H9 (cell line): ENCODE results near the gene ARHGEF12. TPM values are rescaled to one million over a fixed set of nuclear protein-coding genes. Genes with fewer than 3 reads are reported as not detected.

Experiments used
- DNase-seq: peaks from one replicate; pipeline ENCODE4 v3.0.0-alpha.2; 2017
- H2AFZ ChIP-seq: one replicate; pipeline ENCODE4 v1.6.1; 2013; ENCODE audit warnings: mild to moderate bottlenecking, low read length, control low read depth, moderate library complexity
- H2AK5ac ChIP-seq: 2 replicates; pipeline ENCODE4 v1.6.1; 2013; ENCODE audit warnings: low read length, control low read depth, mixed read lengths; ENCODE audit not compliant: insufficient read length
- H2BK120ac ChIP-seq: one replicate; pipeline ENCODE4 v1.6.1; 2013; ENCODE audit warnings: low read depth, mild to moderate bottlenecking, low read length, control low read depth, inconsistent platforms; ENCODE audit not compliant: poor library complexity, severe bottlenecking
- H2BK12ac ChIP-seq: 2 replicates; pipeline ENCODE4 v1.6.1; 2013; ENCODE audit warnings: low read length, control low read depth, mixed read lengths, low read depth; ENCODE audit not compliant: insufficient read length
- H2BK15ac ChIP-seq: 2 replicates; pipeline ENCODE4 v1.6.1; 2013; ENCODE audit warnings: low read depth, low read length, control low read depth
- H2BK20ac ChIP-seq: one replicate; pipeline ENCODE4 v1.6.1; 2013; ENCODE audit warnings: low read depth, mild to moderate bottlenecking, low read length, control low read depth, inconsistent platforms; ENCODE audit not compliant: poor library complexity, severe bottlenecking
- H2BK5ac ChIP-seq: 2 replicates; pipeline ENCODE4 v1.6.1; 2013; ENCODE audit warnings: low read length, control low read depth, mixed read lengths; ENCODE audit not compliant: insufficient read length
- H3K14ac ChIP-seq: 2 replicates; pipeline ENCODE4 v1.6.1; 2013; ENCODE audit warnings: low read length, control low read depth; ENCODE audit not compliant: insufficient read depth
- H3K18ac ChIP-seq: 2 replicates; pipeline ENCODE4 v1.6.1; 2013; ENCODE audit warnings: low read depth, mild to moderate bottlenecking, mixed read lengths, low read length, control low read depth; ENCODE audit not compliant: insufficient read length
- H3K23ac ChIP-seq: 2 replicates; pipeline ENCODE4 v1.6.1; 2013; ENCODE audit warnings: low read length, control low read depth, mixed read lengths, low read depth; ENCODE audit not compliant: insufficient read length
- H3K23me2 ChIP-seq: 2 replicates; pipeline ENCODE4 v1.6.1; 2013; ENCODE audit warnings: low read depth, mild to moderate bottlenecking, mixed read lengths, low read length, control low read depth; ENCODE audit not compliant: insufficient read length, poor library complexity, severe bottlenecking
- H3K27ac ChIP-seq: 2 replicates; pipeline ENCODE4 v1.5.1; 2013; ENCODE audit warnings: low read length, control low read depth, mixed read lengths, low read depth; ENCODE audit not compliant: insufficient read length
- H3K27me3 ChIP-seq: 2 replicates; pipeline ENCODE4 v1.6.1; 2013; ENCODE audit warnings: low read length, control low read depth, inconsistent platforms; ENCODE audit not compliant: insufficient read depth
- H3K4ac ChIP-seq: 2 replicates; pipeline ENCODE4 v1.6.1; 2013; ENCODE audit warnings: low read depth, mild to moderate bottlenecking, control low read depth, inconsistent platforms, low read length, moderate library complexity
- H3K4me1 ChIP-seq: 2 replicates; pipeline ENCODE4 v1.6.1; 2013; ENCODE audit warnings: low read length, control low read depth, inconsistent platforms; ENCODE audit not compliant: insufficient read depth
- H3K4me2 ChIP-seq: 2 replicates; pipeline ENCODE4 v1.6.1; 2013; ENCODE audit warnings: low read length, control low read depth, mixed read lengths; ENCODE audit not compliant: insufficient read length, insufficient read depth
- H3K56ac ChIP-seq: 2 replicates; pipeline ENCODE4 v1.6.1; 2013; ENCODE audit warnings: low read depth, mild to moderate bottlenecking, mixed read lengths, low read length, control low read depth; ENCODE audit not compliant: insufficient read length
- H3K79me1 ChIP-seq: 2 replicates; pipeline ENCODE4 v1.6.1; 2013; ENCODE audit warnings: low read depth, mild to moderate bottlenecking, moderate library complexity, low read length, control low read depth, inconsistent platforms; ENCODE audit not compliant: insufficient read depth, poor library complexity, severe bottlenecking
- H3K79me2 ChIP-seq: 2 replicates; pipeline ENCODE4 v1.6.1; 2013; ENCODE audit warnings: low read length, control low read depth, inconsistent platforms; ENCODE audit not compliant: insufficient read depth
- H3K9ac ChIP-seq: 2 replicates; pipeline ENCODE4 v1.6.1; 2013; ENCODE audit warnings: low read length, control low read depth, mixed read lengths; ENCODE audit not compliant: insufficient read length; ENCODE audit errors: extremely low read depth
- H3K9me3 ChIP-seq: one replicate; pipeline ENCODE4 v1.6.1; 2013; ENCODE audit warnings: low read depth, low read length, inconsistent platforms; ENCODE audit not compliant: control insufficient read depth
- H3T11ph ChIP-seq: one replicate; pipeline ENCODE4 v1.6.1; 2013; ENCODE audit warnings: mild to moderate bottlenecking, low read length, control low read depth, inconsistent platforms
- H4K20me1 ChIP-seq: one replicate; pipeline ENCODE4 v1.6.1; 2013; ENCODE audit not compliant: control insufficient read depth, insufficient read length, insufficient read depth
- H4K5ac ChIP-seq: 2 replicates; pipeline ENCODE4 v1.6.1; 2013; ENCODE audit warnings: low read depth, mild to moderate bottlenecking, mixed read lengths, low read length, control low read depth; ENCODE audit not compliant: insufficient read length
- H4K8ac ChIP-seq: replicated peaks from 2 replicates; pipeline ENCODE4 v1.6.1; 2013; ENCODE audit warnings: low read length, control low read depth, mixed read lengths, low read depth; ENCODE audit not compliant: insufficient read length
- H4K91ac ChIP-seq: 2 replicates; pipeline ENCODE4 v1.6.1; 2013; ENCODE audit warnings: low read depth, mild to moderate bottlenecking, moderate library complexity, mixed read lengths, low read length, control low read depth; ENCODE audit not compliant: insufficient read length
- H3K27ac Mint-ChIP-seq, 3 experiments: 2 replicates in 2 of 3; 3 replicates in 1 of 3; pipeline ENCODE4 v1.8.0; 2020 to 2021; ENCODE audit warnings: mixed read lengths in 3 of 3, mild to moderate bottlenecking in 1 of 3, moderate library complexity in 1 of 3
- H3K27me3 Mint-ChIP-seq: 2 replicates; pipeline ENCODE4 v1.8.0; 2021; ENCODE audit warnings: low read depth, mild to moderate bottlenecking, moderate library complexity, mixed read lengths
- H3K36me3 Mint-ChIP-seq, 3 experiments: 2 replicates in 2 of 3; 3 replicates in 1 of 3; pipeline ENCODE4 v1.8.0; 2020 to 2021; ENCODE audit warnings: low read depth in 3 of 3, mixed read lengths in 3 of 3; ENCODE audit not compliant: insufficient read depth in 1 of 3
- H3K4me1 Mint-ChIP-seq, 2 experiments: 2 replicates each; pipeline ENCODE4 v1.8.0; 2020; ENCODE audit warnings: mixed read lengths in 2 of 2
- H3K4me3 Mint-ChIP-seq, 2 experiments: 2 replicates in 1 of 2; 3 replicates in 1 of 2; pipeline ENCODE4 v1.8.0; 2020 to 2021; ENCODE audit warnings: mild to moderate bottlenecking in 2 of 2, mixed read lengths in 2 of 2, moderate library complexity in 1 of 2
- H3K9me3 Mint-ChIP-seq, 2 experiments: 2 replicates in 1 of 2; 3 replicates in 1 of 2; pipeline ENCODE4 v1.8.0; 2020; ENCODE audit warnings: mild to moderate bottlenecking in 2 of 2, mixed read lengths in 2 of 2, moderate library complexity in 1 of 2
- CTCF ChIP-seq: fragments of 200-600 bp; sonication (generic); conservative IDR thresholded peaks from 3 replicates; pipeline ENCODE4 v1.8.0; 2021; ENCODE audit warnings: antibody characterized with exemption, mild to moderate bottlenecking
- WGBS: extraction: QIAGEN DNeasy Blood & Tissue Kit; methylation state at CpG from one replicate; pipeline ENCODE4 v1.1.7; 2013; ENCODE audit warnings: missing lambda C conversion rate, low lambda C conversion rate, mixed read lengths; ENCODE audit not compliant: insufficient read length; ENCODE audit errors: extremely low coverage; 5-methylcytosine and 5-hydroxymethylcytosine counted together
- total RNA-seq: library from RNA; stranded (reverse); gene quantifications from 2 replicates; pipeline ENCODE4 v1.2.1, GENCODE V29; 2021

The ARHGEF12 gene
- total RNA-seq, 1 experiment from 2014 or later: 27.0 TPM

DNA sequence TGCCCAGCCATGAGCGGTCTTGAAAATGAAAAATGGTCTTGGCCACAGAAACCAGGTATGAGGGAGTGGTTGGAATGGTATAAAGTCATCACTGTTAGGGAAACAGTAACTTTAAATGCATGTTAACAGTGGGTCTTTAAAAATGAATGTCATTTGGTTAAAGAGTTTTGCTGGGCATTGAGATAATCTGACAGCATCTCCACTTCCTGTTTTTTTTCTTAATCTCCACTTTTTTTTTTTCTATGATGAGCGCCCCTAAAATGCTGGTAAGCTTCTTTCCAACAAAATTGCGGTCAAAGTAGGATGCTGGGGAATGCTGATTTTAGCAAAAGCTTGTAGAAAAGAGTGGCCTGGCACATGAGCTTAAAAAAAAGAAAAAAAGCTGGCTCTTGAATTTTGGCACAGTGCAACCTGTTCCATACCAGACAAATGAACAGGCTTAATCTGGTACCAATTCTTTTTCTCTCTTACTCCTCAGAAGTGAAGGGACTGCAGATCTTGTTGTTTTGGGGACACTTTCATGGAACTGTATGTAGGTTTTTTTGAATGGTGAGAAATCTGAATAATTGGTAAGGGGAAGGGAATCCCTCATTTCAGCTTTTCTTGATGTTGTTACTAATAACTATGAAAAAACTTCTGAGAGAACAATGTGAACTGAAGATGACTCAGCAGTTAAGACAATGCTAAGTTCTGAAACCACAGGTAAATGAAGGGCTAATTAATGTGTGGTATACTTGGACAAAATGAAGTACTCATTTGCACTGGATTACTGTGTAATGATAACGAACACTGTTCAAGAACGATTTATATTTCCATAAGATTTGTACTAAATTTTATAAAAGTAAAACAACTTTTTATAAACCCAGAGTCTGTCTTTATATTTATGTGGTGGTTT is 3.1 kb upstream of the ARHGEF12 start:
- H3K4me2 ChIP-seq: no peak overlapping the region
- no peak overlapping the region for H3K27ac ChIP-seq
- TF ChIP-seq CTCF: no peak
- H3K23me2 ChIP-seq: peaks cover 17% of the 10 kb centered on the region
- WGBS: no CpG with 5 or more reads among the region's 5 CpGs
- H2AK5ac ChIP-seq: no peak overlapping the region
- H3K79me1 ChIP-seq: no peaks in the 10 kb centered on the region
- H4K8ac ChIP-seq: no peak overlapping the region
- Mint-ChIP-seq H3K27ac (0 out of 7 replicates have a peak overlapping the region, but pooled peaks of 1 of the 3 experiments have one; percentile 38), H3K4me1 (peaks cover 11 to 18% of the 10 kb centered on the region in 2 experiments), H3K4me3 (no peak overlapping the region), H3K27me3 (no peaks in the 10 kb centered on the region), H3K36me3 (peaks cover 6 to 14% (median 12%) of the 10 kb centered on the region in 3 experiments; a peak in 6 of 7 replicates), H3K9me3 (no peaks in the 10 kb centered on the region)
- H3K18ac ChIP-seq: no peak overlapping the region
- no peak overlapping the region for H2AFZ ChIP-seq
- DNase-seq: no peak
- H4K5ac ChIP-seq: no peak overlapping the region
- H3K9ac ChIP-seq: no peak overlapping the region
- no peaks in the 10 kb centered on the region for H4K20me1 ChIP-seq
- no peaks in the 10 kb centered on the region for H3K4me1 ChIP-seq
- H3K79me2 ChIP-seq: peaks cover 2% of the 10 kb centered on the region; the same call in 1 of the 2 replicates
- no peak overlapping the region for H2BK5ac ChIP-seq
- H2BK20ac ChIP-seq: no peak overlapping the region
- no peak overlapping the region for H3K4ac ChIP-seq
- no peak overlapping the region for H4K91ac ChIP-seq
- no peak overlapping the region for H2BK15ac ChIP-seq
- H2BK12ac ChIP-seq: no peak overlapping the region
- no peak overlapping the region for H3T11ph ChIP-seq
- H3K9me3 ChIP-seq: no peaks in the 10 kb centered on the region
- no peaks in the 10 kb centered on the region for H3K27me3 ChIP-seq
- H2BK120ac ChIP-seq: no peak overlapping the region
- H3K14ac ChIP-seq: no peak overlapping the region
- H3K23ac ChIP-seq: no peak overlapping the region
- H3K56ac ChIP-seq: no peak overlapping the region
